GM18505 (cell line): Measurements from ENCODE around the gene PCSK6.

Experiments used
- ATAC-seq: cut with Tn5 transposase; IDR thresholded peaks from one replicate; pipeline ENCODE4 v1.9.1; 2021; ENCODE audit not compliant: unreplicated experiment
- POLR2A ChIP-seq: IDR thresholded peaks from 4 replicates; pipeline ENCODE4 v1.6.1; 2011; ENCODE audit warnings: borderline replicate concordance; ENCODE audit not compliant: insufficient read depth, insufficient read length; ENCODE audit errors: extremely low read depth

PCSK6 gene

DNA sequence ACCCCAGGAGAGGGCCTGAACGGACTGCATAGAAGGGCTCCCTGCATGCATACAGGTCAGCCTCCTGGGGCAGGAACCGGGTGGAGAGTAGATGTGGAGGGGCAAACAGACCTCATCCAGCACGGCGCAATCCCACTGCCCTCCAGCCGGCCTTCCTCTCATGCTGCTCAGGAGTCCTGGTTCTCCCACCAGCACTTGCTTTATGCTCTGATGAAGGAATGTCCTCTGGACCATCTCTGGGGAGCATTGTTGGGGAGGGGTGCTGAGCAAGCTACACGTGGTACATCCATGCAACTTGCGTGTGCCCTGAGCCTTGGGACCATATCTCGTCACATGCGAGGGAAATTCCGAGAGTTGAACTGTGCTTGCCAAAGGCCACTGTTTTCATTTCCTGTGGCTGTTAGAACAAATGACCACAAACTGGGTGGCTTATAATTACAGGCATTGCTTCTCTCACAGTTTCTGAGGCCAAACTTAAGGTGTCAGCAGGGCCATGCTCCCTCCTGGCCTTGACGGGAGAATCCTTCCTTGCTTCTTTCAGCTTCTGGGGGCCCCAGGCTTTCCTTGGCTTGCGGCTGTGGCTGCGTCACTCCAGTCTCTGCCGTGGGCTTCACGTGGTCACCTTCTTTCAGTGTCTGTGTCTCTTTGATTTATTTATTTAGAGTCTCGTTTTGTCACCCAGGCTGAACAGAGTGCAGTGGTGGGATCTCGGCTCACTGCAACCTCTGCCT lies 224.4 kb downstream of the PCSK6 start:
- TF ChIP-seq POLR2A = no peak

DNA sequence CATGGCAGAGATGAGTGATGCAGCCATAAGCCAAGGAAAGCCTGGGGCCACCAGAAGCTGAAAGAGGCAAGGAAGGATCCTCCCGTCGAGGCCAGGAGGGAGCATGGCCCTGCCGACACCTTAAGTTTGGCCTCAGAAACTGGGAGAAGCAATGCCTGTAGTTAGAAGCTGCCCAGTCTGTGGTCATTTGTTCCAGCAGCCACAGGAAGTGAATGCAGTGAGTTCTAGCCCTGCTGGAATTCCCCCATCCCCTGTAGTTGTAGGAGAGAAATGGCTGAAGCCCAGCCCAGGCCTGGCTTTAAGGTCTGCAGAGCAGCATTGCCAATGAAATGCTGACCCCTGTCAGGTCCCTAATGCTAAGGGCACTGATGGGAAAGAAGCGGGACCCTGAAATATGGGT lies 225.5 kb downstream of the PCSK6 start:
- ATAC-seq = no peak
- no peak for TF ChIP-seq POLR2A

More for the DNA sequence above, 224.4 kb downstream of the PCSK6 start:
- no peak for ATAC-seq

DNA sequence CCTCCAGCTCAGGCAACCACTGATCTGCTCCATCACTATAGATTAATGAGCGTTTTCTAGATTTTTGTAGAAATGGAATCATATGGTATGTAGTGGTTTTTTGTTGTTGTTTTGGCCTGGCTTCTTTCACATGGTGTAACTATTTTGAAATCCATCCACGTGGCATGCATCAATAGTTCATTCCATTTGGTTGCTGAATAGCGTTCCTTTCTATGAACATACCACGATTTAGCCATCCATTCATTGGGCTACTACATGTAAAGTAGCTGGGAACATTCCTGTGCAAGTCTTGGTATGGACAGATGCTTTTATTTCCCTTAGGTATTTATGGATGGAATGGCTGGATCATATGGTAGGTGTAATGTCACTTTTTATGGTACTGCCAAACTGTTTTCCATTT lies 227.0 kb downstream of the PCSK6 start:
- no peak for ATAC-seq
- TF ChIP-seq POLR2A = no peak

GRCh38 chr15:101258238-101259144 lies 231.0 kb downstream of the PCSK6 start:
- TF ChIP-seq POLR2A = no peak
- ATAC-seq = no peak

- ATAC-seq = no peak
- no peak for TF ChIP-seq POLR2A
Measured at GRCh38 chr15:101256757-101257156, 232.8 kb downstream of the PCSK6 start.

- TF ChIP-seq POLR2A = no peak
Measured at GRCh38 chr15:101255615-101256241, 233.8 kb downstream of the PCSK6 start.

DNA sequence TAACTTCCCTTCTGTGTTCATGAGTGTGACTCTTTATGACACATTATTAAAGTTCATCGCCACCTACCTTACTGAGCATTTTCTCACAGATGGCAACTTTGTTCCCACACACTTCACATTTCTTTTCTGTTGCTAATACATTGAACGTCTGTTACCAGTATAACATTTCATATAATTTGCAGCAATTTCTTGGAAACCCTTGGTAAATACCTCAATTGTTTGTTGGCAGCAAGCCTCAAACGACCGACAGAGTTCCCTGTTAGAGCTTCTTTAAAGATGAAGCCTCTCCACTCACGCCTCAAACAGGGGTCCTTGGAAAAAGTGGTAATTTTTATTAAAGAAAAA lies 234.5 kb downstream of the PCSK6 start:
- no peak for TF ChIP-seq POLR2A
- no peak for ATAC-seq

More at GRCh38 chr15:101255615-101256241, 233.8 kb downstream of the PCSK6 start:
- ATAC-seq = no peak

- no peak for ATAC-seq
- TF ChIP-seq POLR2A = no peak
Measured at GRCh38 chr15:101254157-101255050, 235.1 kb downstream of the PCSK6 start.
